Keratinocyte (primary cell): Measurements from ENCODE around the gene TRPV5. TPM values are rescaled to one million over a fixed set of nuclear protein-coding genes. Genes with fewer than 3 reads are reported as not detected.
A peak's percentile ranks its signal among the peaks of the same experiment; 100 is the strongest.

Source experiments
- DNase-seq: peaks from one replicate; pipeline ENCODE4 v3.0.0-alpha.2; 2011; ENCODE audit warnings: low read depth, missing footprints, low spot score
- FAIRE-seq: peaks from 2 replicates; lab custom pipeline; 2011; peaks lifted over from hg19 to GRCh38; lab: Jason Lieb, UNC
- H2AFZ ChIP-seq: 2 replicates; pipeline ENCODE4 v1.6.0; 2012; ENCODE audit warnings: low read length, control low read depth, inconsistent platforms; ENCODE audit not compliant: control insufficient read depth
- H3K27ac ChIP-seq: 2 replicates; pipeline ENCODE4 v1.5.1; 2011; ENCODE audit warnings: low read length; ENCODE audit not compliant: control insufficient read depth, insufficient read depth
- H3K27me3 ChIP-seq: 3 replicates; pipeline ENCODE4 v1.6.0; 2011; ENCODE audit warnings: low read length; ENCODE audit not compliant: control insufficient read depth, insufficient read depth; ENCODE audit errors: extremely low read depth
- H3K36me3 ChIP-seq, 2 experiments: 2 replicates in 1 of 2; 3 replicates in 1 of 2; pipeline ENCODE4 v1.5.1; 2011; ENCODE audit warnings: low read length in 2 of 2, mild to moderate bottlenecking in 1 of 2; ENCODE audit not compliant: control insufficient read depth in 2 of 2, insufficient read depth in 2 of 2; ENCODE audit errors: extremely low read depth in 1 of 2
- H3K4me1 ChIP-seq: 3 replicates; pipeline ENCODE4 v1.5.1; 2011; ENCODE audit warnings: low read length; ENCODE audit not compliant: control insufficient read depth, insufficient read depth; ENCODE audit errors: extremely low read depth
- H3K4me2 ChIP-seq: 3 replicates; pipeline ENCODE4 v1.6.0; 2011; ENCODE audit warnings: low read depth, low read length; ENCODE audit not compliant: control insufficient read depth, insufficient read depth; ENCODE audit errors: extremely low read depth
- H3K4me3 ChIP-seq, 3 experiments: fragments of 200-600 bp in 1 of 3; sonication (generic) in 1 of 3; 2 replicates in 2 of 3; 3 replicates in 1 of 3; pipeline ENCODE4 v1.5.1; 2011 to 2016; ENCODE audit warnings: low read length in 3 of 3, mild to moderate bottlenecking in 3 of 3, control low read depth in 2 of 3, inconsistent platforms in 1 of 3, low read depth in 1 of 3, mixed read lengths in 1 of 3, mixed run types in 1 of 3, moderate library complexity in 1 of 3; ENCODE audit not compliant: control insufficient read depth in 2 of 3, insufficient read depth in 2 of 3; ENCODE audit errors: extremely low read depth in 1 of 3
- H3K79me2 ChIP-seq: 2 replicates; pipeline ENCODE4 v1.6.0; 2012; ENCODE audit warnings: low read length; ENCODE audit not compliant: control insufficient read depth, insufficient read depth
- H3K9ac ChIP-seq: 3 replicates; pipeline ENCODE4 v1.6.0; 2011; ENCODE audit warnings: low read length; ENCODE audit not compliant: control insufficient read depth, insufficient read depth; ENCODE audit errors: extremely low read depth
- H3K9me1 ChIP-seq: 3 replicates; pipeline ENCODE4 v1.6.0; 2011; ENCODE audit warnings: low read length; ENCODE audit not compliant: control insufficient read depth, insufficient read depth; ENCODE audit errors: extremely low read depth
- H3K9me3 ChIP-seq: 2 replicates; pipeline ENCODE4 v1.5.1; 2012; ENCODE audit warnings: low read depth, low read length; ENCODE audit not compliant: control insufficient read depth
- H4K20me1 ChIP-seq: 3 replicates; pipeline ENCODE4 v1.6.0; 2011; ENCODE audit warnings: low read length; ENCODE audit not compliant: control insufficient read depth, insufficient read depth; ENCODE audit errors: extremely low read depth
- EZH2 ChIP-seq: IDR thresholded peaks from one replicate; pipeline ENCODE4 v1.6.1; 2012; ENCODE audit warnings: inconsistent platforms, mild to moderate bottlenecking, low read length, moderate library complexity
- dilution Hi-C: fragments of 300-500 bp; cut with MboI; formaldehyde crosslinking; loops from one replicate; pipeline ENCODE4 v1.7.0; 2020; ENCODE audit warnings: low sequenced_read_pairs; ENCODE audit not compliant: extremely low pct_ligation_motif_present
- polyA plus RNA-seq, 5 experiments: library from polyadenylated mRNA; depleted of rRNA in 3 of 5; stranded (reverse) in 3 of 5; stranded (forward) in 1 of 5; unstranded in 1 of 5; fragments of >200 nt; gene quantifications; 1 replicate in 1 of 5; 2 replicates in 3 of 5; 3 replicates in 1 of 5; pipeline versions ENCODE4 v1.2.1 to v1.2.3, GENCODE V29; 2011 to 2012; ENCODE audit warnings: missing spikeins in 2 of 5, low read depth in 1 of 5, low replicate concordance in 1 of 5
- TF ChIP-seq, protein P1 (sequence below), 3 experiments: IDR thresholded peaks in 1 of 3; conservative IDR thresholded peaks in 1 of 3; optimal IDR thresholded peaks in 1 of 3; 2 replicates in 2 of 3; 3 replicates in 1 of 3; pipeline versions ENCODE3 to v1.5.1; 2011; ENCODE audit warnings: low read length in 3 of 3, mild to moderate bottlenecking in 3 of 3, moderate library complexity in 2 of 3, control low read depth in 1 of 3, inconsistent platforms in 1 of 3; ENCODE audit not compliant: insufficient read depth in 2 of 3; ENCODE audit errors: extremely low read depth in 1 of 3

TRPV5 gene
- polyA plus RNA-seq, 1 donor (not counting 4 experiments of a cell fraction or from before 2014, with no cell fraction given): not detected

- no peak for FAIRE-seq
- no peaks in the 10 kb centered on the region for H3K36me3 ChIP-seq
- dilution Hi-C loops: no loop called here
- no peaks in the 10 kb centered on the region for H4K20me1 ChIP-seq
- no peak overlapping the region for H3K4me2 ChIP-seq
- no peak overlapping the region for H3K9ac ChIP-seq
- peaks cover 17% of the 10 kb centered on the region for H3K4me1 ChIP-seq
- H3K9me1 ChIP-seq: no peaks in the 10 kb centered on the region
- H3K27ac ChIP-seq: no peak overlapping the region
- no peaks in the 10 kb centered on the region for H3K79me2 ChIP-seq
- TF ChIP-seq EZH2: no peak
- TF ChIP-seq, protein P1, sequence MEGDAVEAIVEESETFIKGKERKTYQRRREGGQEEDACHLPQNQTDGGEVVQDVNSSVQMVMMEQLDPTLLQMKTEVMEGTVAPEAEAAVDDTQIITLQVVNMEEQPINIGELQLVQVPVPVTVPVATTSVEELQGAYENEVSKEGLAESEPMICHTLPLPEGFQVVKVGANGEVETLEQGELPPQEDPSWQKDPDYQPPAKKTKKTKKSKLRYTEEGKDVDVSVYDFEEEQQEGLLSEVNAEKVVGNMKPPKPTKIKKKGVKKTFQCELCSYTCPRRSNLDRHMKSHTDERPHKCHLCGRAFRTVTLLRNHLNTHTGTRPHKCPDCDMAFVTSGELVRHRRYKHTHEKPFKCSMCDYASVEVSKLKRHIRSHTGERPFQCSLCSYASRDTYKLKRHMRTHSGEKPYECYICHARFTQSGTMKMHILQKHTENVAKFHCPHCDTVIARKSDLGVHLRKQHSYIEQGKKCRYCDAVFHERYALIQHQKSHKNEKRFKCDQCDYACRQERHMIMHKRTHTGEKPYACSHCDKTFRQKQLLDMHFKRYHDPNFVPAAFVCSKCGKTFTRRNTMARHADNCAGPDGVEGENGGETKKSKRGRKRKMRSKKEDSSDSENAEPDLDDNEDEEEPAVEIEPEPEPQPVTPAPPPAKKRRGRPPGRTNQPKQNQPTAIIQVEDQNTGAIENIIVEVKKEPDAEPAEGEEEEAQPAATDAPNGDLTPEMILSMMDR (optimal IDR thresholded peaks at IDR 0.05 in 1 of 3, IDR thresholded peaks at IDR 0.05 in 1 of 3, conservative IDR thresholded peaks at IDR 0.05 in 1 of 3; ENCODE audit: extremely low read depth in 1 of 3, insufficient read depth in 2 of 3, low read length in 3 of 3): no peak
- H3K4me3 ChIP-seq: no peak overlapping the region
- no peaks in the 10 kb centered on the region for H3K9me3 ChIP-seq
- no peak for DNase-seq
- no peak overlapping the region for H2AFZ ChIP-seq
- no peaks in the 10 kb centered on the region for H3K27me3 ChIP-seq
These were observed 46.7 kb downstream of the TRPV5 start for GRCh38 chr7:142886866-142887265.

GRCh38 chr7:142885311-142886230 lies 48.0 kb downstream of the TRPV5 start, which contains the start of gene TRPV6:
Gene TRPV6 (minus strand): TSS chr7:142885745.
- H3K27me3 ChIP-seq: no peaks in the 10 kb centered on the region
- peak within 1 kb of the TSS; percentile 86 for H2AFZ ChIP-seq
- no peak within 1 kb of the TSS for H3K9ac ChIP-seq
- H3K27ac ChIP-seq: no peak within 1 kb of the TSS
- H3K4me1 ChIP-seq: peaks cover 18% of the 10 kb centered on the region
- FAIRE-seq (peak; percentile 69), DNase-seq (no peak)
- H3K79me2 ChIP-seq: no peaks in the 10 kb centered on the region
- dilution Hi-C loops: no loop called here
- no peak for TF ChIP-seq EZH2
- TF ChIP-seq, protein P1 (optimal IDR thresholded peaks at IDR 0.05 in 1 of 3, IDR thresholded peaks at IDR 0.05 in 1 of 3, conservative IDR thresholded peaks at IDR 0.05 in 1 of 3; ENCODE audit: extremely low read depth in 1 of 3, insufficient read depth in 2 of 3, low read length in 3 of 3): no peak
- no peaks in the 10 kb centered on the region for H3K9me3 ChIP-seq
- no peaks in the 10 kb centered on the region for H3K9me1 ChIP-seq
- H3K4me2 ChIP-seq: peak within 1 kb of the TSS; percentile 31
- H4K20me1 ChIP-seq: no peaks in the 10 kb centered on the region
- H3K4me3 ChIP-seq: no peak within 1 kb of the TSS
- H3K36me3 ChIP-seq: no peaks in the 10 kb centered on the region
